HG03066 (cell line): ENCODE measurements around the gene PROK1.

Experiments
- ATAC-seq: cut with Tn5 transposase; IDR thresholded peaks from one replicate; pipeline ENCODE4 v1.9.1; 2021; ENCODE audit warnings: low read depth; ENCODE audit not compliant: unreplicated experiment

The PROK1 gene

DNA sequence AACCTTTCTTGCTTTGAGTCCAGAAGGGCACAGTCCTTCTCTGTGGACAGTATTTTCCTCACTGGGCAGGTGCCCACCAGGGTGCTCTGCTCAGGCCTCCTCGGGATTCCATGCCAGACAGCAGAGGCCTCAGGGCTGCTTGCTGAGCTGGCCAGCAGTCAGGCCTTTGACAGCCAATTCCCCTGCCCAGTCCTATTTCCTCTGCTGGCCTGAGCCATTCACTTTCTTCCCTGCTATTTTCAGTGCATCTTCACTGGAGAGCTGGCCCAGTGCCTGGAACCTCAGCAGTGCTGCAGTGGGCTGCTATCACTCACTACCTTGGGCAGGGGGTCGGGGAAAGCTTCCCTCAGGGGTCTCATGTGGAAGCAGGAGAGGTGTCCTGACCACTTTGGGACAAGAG lies 34.8 kb downstream of the PROK1 start:
- ATAC-seq = no peak

- ATAC-seq = no peak
Observed at GRCh38 chr1:110487726-110488125, 36.8 kb downstream of the PROK1 start.

GRCh38 chr1:110488161-110488560 lies 37.2 kb downstream of the PROK1 start:
- no peak for ATAC-seq

- ATAC-seq = no peak
Observed at GRCh38 chr1:110488867-110489266, 37.9 kb downstream of the PROK1 start.

GRCh38 chr1:110489406-110489805 lies 38.5 kb downstream of the PROK1 start:
- ATAC-seq = no peak

GRCh38 chr1:110489973-110490542 lies 39.1 kb downstream of the PROK1 start:
- no peak for ATAC-seq

- ATAC-seq = no peak
Observed at GRCh38 chr1:110490791-110491451, 40.0 kb downstream of the PROK1 start.

- ATAC-seq = no peak
Observed at GRCh38 chr1:110492573-110492972, 41.6 kb downstream of the PROK1 start.

DNA sequence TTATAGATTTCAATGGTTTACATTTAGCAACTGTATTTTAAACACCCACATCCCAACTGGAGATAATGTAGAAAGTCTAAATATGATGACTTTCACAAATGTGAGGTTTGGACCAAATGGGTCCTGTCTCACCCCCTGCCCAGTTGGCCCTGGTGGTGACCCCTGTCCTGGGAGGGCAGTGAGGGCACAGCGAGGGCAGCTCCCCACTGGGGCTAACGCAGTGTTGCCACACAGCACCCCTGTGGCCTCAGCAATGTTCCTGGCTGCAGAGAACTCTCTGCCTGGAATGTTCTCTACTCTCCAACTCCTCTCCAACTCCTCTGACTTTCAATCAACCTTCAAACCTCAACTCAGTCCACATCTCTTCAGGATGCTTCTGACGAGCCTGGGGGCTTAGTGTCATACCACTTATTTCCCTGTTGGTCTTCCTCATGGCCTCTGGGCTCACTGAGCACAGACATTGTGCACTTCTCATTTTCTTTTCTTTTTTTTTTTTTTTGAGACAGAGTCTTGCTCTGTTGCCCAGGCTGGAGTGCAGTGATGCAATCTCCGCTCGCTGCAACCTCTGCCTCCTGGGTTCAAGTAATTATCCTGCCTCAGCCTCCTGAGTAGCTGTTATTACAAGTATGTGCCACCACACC lies 42.2 kb downstream of the PROK1 start:
- no peak for ATAC-seq

GRCh38 chr1:110494036-110494435 lies 43.1 kb downstream of the PROK1 start:
- no peak for ATAC-seq

DNA sequence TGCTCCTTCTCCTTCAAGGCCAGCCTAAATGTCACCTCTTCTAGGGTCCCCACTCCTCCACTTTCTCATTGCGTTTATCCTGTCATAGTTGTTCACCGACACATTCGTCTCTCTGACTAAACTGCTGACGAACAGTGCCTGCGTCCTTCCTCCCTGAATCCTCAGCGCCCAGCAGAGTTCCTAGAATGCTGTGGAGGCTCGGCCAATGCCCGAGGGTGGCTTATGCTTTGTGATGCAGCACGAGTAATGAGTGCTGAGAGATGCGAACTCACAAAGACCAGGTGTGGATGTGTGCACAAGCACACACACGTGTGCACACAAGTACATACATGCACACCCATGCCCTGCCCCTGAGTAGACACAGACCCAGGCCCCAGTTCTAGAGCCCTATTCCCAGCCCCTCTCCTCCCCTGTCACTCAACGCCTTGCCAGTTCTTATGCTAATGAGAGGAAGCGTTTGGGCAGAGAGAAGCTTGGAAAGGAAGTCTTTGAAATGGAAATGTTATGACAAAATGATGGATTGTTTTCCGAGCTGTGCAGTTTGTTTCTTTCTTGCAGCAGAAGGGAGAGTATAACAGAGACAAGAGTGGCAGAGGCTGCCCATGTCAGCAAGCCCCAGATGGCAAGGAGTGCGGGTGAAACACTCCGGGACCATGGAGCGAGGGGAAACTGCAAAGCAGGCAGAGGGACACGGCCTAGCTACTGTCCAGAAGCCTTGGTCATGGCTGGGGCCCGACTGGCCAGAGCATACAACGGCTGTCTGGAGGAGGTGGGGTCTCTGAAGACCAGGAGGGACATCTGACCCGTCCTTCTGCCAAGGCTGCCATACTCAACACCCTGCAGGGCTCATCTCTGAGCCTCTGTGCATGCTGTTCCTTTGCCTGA lies 43.8 kb downstream of the PROK1 start:
- no peak for ATAC-seq

DNA sequence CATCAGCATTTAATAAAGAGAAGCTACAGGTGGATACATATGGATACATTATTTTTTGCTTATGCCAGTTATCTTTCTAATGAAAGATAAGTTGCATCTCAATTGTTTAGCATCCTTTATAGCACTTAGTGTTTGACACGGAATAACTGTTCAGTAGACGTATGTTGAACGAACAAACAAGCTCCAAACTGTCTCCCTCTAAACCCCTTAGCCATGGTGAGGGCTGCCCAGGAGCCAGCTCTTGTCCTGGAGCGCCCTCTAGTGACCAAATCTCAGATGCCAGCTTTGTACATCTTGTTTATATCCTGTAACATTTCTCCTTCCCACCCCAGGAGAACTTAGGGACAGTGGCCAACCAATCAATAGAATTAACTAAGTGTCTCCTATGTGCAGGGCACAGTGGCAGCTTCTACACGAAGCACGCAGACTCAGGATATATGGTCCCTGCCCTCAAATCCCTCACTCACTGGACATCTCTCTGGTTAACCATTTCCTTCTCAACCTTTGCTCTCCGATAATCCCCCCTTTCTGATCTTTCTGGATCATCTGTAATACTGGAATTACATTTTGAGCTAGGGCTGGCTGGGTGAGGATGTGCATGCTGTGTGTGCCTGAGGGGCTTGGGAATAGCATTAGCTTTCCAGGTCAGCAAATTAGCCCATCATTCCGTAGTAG lies 45.1 kb downstream of the PROK1 start:
- no peak for ATAC-seq

DNA sequence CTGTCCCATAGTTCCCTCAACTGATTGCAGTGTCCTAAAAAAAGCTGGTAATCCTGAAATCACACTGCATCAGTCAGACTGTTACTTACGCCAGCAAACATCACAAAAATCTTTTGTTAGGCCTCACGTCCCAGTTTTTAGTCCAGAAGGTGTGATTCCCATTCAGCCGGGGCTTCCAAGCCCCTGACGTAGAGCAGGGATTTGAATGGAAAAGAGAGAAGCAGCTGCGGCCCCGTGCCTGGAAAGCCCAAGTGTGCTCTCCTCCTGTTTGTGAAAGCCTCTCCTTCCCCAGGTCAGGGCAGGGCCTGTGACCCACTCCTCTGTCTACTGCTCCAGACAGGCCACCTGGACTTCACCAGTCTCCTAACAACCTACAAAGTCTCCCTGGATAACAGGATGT lies 47.3 kb downstream of the PROK1 start:
- no peak for ATAC-seq

GRCh38 chr1:110501488-110502132 lies 50.7 kb downstream of the PROK1 start:
- ATAC-seq = no peak

DNA sequence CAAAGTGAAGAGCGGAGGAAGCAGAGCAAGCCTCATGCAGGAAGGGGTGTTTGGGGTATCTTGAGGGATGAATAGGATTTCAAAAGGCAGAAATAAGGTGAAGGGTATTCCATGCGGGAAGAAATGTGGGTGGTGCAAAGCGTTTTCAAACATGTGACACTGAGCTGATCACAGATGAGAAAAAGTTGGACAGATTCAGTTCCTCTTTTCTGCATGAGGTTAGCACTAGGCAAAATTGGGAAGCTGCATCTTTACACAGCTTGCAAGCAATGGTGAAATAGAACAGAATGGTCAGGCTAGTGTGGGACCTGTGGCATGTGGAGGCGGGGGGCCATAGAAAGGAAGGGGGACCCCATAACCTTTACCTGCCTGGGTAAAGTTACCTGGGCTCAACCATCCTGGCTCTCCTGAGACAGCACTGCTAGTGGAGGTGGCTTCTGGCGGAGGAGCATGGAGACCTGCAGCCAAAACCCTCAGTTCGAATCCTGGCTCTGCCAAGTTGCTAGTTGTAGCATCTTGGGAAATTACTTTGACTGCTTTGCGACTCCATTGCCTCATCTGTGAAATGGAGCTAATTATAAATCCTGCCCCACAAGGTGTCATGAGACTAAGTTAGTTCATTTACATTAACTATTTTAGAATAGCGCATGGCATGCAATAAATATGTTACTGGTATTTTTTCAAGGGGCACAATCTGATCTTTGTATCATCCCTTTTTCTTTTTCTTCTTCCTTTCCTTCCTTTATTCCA lies 51.6 kb downstream of the PROK1 start:
- ATAC-seq = no peak

DNA sequence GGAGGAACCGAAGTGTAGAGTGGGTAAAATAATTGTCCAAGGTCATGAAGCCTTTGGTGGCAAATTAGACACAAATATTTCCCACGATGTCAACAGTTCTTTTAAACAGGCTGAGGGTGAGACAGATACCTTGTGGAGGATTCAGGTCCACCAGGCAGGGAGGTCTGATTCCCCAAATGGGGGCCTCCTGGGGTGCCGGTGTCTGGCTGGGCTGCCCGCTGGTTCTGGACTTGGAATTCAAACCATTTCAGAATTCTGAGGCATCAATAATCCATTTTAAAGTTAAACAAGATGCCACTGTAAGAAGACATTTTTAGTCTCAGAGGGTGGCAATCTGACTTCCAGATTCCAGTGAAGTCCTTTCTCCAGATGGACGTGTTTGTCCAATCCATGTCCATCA lies 52.5 kb downstream of the PROK1 start:
- ATAC-seq = no peak

GRCh38 chr1:110504226-110504625 lies 53.3 kb downstream of the PROK1 start:
- no peak for ATAC-seq

DNA sequence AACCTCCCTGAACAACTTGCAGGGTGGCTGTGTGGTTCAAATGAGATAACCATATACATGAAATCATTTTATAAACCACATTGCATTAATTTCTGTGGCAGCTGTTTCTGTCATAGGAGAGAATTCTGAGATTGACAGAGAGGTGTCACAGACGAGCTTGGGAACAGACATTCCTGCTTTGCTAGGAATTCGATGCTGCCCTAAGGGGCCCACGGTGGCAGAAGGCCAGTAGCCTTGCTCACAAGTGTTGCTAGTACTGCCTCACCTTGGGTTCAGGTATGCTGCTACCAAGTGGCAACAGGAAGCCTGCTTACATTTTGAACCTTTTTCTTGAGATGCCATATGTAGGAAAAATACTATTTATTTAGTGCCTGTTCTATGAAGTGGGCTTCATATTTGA lies 54.6 kb downstream of the PROK1 start:
- ATAC-seq = no peak

- no peak for ATAC-seq
Observed at GRCh38 chr1:110506541-110506940, 55.6 kb downstream of the PROK1 start.
